ENCODE results near the gene MUS81. TPM values are rescaled to one million over a fixed set of nuclear protein-coding genes. Genes with fewer than 3 reads are reported as not detected.
A peak's percentile ranks its signal among the peaks of the same experiment; 100 is the strongest.

The MUS81 gene
- total and polyA plus RNA-seq, 2 donors (not counting 3 experiments of a cell fraction or from before 2014, with no cell fraction given), result 57.9 to 76.9 TPM

- peak; percentile 80 for DNase-seq (ENCODE audit: low read depth, low spot score)
- no peak overlapping the region for H3K27ac ChIP-seq (ENCODE audit: insufficient read depth, low read depth, low read length)
Observed at GRCh38 chr11:65817835-65818680, 42.2 kb upstream of the MUS81 start.

More at GRCh38 chr11:65817835-65818680, 42.2 kb upstream of the MUS81 start:
- Histone ChIP-seq H3K4me2 (ENCODE audit: insufficient read depth, low read length) (peak overlapping the region; percentile 48), H3K79me2 (ENCODE audit: control insufficient read depth, insufficient read depth, low read length) (no peaks in the 10 kb centered on the region), H3K27me3 (ENCODE audit: control insufficient read depth in 2 of 2, insufficient read depth in 2 of 2, low read length in 2 of 2) (peaks cover 0 to 2% of the 10 kb centered on the region in 2 experiments), H3K4me3 (replicated peaks in 1 of 3; ENCODE audit: insufficient read depth in 1 of 3, low read depth in 1 of 3, low read length in 3 of 3) (peak overlapping the region; percentile 13 to 74 (median 66)), H3K9me1 (replicated peaks; ENCODE audit: control insufficient read depth, extremely low read depth, insufficient read depth, low read length) (no peaks in the 10 kb centered on the region), H3K4me1 (ENCODE audit: control insufficient read depth, extremely low read depth, insufficient read depth, low read length) (no peaks in the 10 kb centered on the region), H3K36me3 (ENCODE audit: control insufficient read depth in 2 of 2, extremely low read depth in 1 of 2, insufficient read depth in 2 of 2, low read length in 2 of 2) (no peaks in the 10 kb centered on the region), H3K9ac (replicated peaks; ENCODE audit: extremely low read depth, insufficient read depth, low read length) (peak overlapping the region; percentile 30), H2AFZ (ENCODE audit: low read depth, low read length) (peak overlapping the region; percentile 83), H3K9me3 (replicated peaks; ENCODE audit: control insufficient read depth, insufficient read depth, low read length) (no peaks in the 10 kb centered on the region), H4K20me1 (replicated peaks; ENCODE audit: control insufficient read depth, extremely low read depth, insufficient read depth, low read length) (no peaks in the 10 kb centered on the region)
- peak; percentile 85 for FAIRE-seq
- peak; percentile 97 to 99 for TF ChIP-seq CTCF (IDR thresholded peaks at IDR 0.05; ENCODE audit: extremely low read depth in 1 of 2, insufficient read depth in 1 of 2, low read depth in 1 of 2, low read length in 2 of 2)
- peak; percentile 55 for TF ChIP-seq POLR2AphosphoS5 (IDR thresholded peaks at IDR 0.05; ENCODE audit: insufficient read depth, low read depth, low read length)
- no peak for TF ChIP-seq EZH2 (IDR thresholded peaks at IDR 0.05; ENCODE audit: borderline replicate concordance, low read depth, low read length, severe bottlenecking)
- dilution Hi-C loops (cut with MboI; ENCODE audit: extremely low pct_ligation_motif_present, low sequenced_read_pairs) (no loop called here), intact Hi-C loops (cut with micrococcal nuclease) (loop anchor here (1.0 to 2.0 kb wide), 4 partner anchors 38 to 191 kb away; partner anchors contain the start of gene AP5B1)
- CTCF ChIA-PET, result interaction anchor here (0.6 to 6.5 kb wide), 25 partner anchors 9 to 226 kb away, joined by 3 to 109 read pairs (median 5); partner anchors contain the start of genes AP5B1, KAT5, RNASEH2C and SIPA1
- no TSS peak for BruUV-seq (replicated peaks)
- POLR2A ChIA-PET, result interaction anchor here (0.5 to 0.6 kb wide), 4 partner anchors 31 to 225 kb away, joined by 3 to 5 read pairs (median 4); no protein-coding TSS in a partner anchor

All from endothelial cell of umbilical vein (primary cell).